Measurements from ENCODE around the gene CCDC198. TPM values are rescaled to one million over a fixed set of nuclear protein-coding genes. Genes with fewer than 3 reads are reported as not detected.

The CCDC198 gene
- total RNA-seq, 1 donor from 2014 or later: not detected

GRCh38 chr14:57512220-57512619 is 18.6 kb upstream of the CCDC198 start:
- ATAC-seq (no peak), DNase-seq (no peak)

GRCh38 chr14:57508756-57509155 is 15.1 kb upstream of the CCDC198 start:
- intact Hi-C loops (cut with DNase I): no loop called here
- TF ChIP-seq CTCF (IDR thresholded peaks at IDR 0.05): no peak
- no peak overlapping the region for H3K27ac ChIP-seq
- H3K4me3 ChIP-seq: no peak overlapping the region
- DNase-seq: no peak
- ATAC-seq: no peak
- no peaks in the 10 kb centered on the region for H3K27me3 ChIP-seq (ENCODE audit: low read depth)
- H3K4me1 ChIP-seq: no peaks in the 10 kb centered on the region
- H3K36me3 ChIP-seq: no peaks in the 10 kb centered on the region
- H3K9me3 ChIP-seq: no peaks in the 10 kb centered on the region

More at GRCh38 chr14:57512220-57512619, 18.6 kb upstream of the CCDC198 start:
- H3K4me3 ChIP-seq: no peak overlapping the region
- TF ChIP-seq CTCF (IDR thresholded peaks at IDR 0.05): no peak
- no peaks in the 10 kb centered on the region for H3K4me1 ChIP-seq
- H3K27ac ChIP-seq: no peak overlapping the region
- H3K27me3 ChIP-seq (ENCODE audit: low read depth): no peaks in the 10 kb centered on the region
- H3K36me3 ChIP-seq: no peaks in the 10 kb centered on the region
- intact Hi-C loops (cut with DNase I): no loop called here
- no peaks in the 10 kb centered on the region for H3K9me3 ChIP-seq

DNA sequence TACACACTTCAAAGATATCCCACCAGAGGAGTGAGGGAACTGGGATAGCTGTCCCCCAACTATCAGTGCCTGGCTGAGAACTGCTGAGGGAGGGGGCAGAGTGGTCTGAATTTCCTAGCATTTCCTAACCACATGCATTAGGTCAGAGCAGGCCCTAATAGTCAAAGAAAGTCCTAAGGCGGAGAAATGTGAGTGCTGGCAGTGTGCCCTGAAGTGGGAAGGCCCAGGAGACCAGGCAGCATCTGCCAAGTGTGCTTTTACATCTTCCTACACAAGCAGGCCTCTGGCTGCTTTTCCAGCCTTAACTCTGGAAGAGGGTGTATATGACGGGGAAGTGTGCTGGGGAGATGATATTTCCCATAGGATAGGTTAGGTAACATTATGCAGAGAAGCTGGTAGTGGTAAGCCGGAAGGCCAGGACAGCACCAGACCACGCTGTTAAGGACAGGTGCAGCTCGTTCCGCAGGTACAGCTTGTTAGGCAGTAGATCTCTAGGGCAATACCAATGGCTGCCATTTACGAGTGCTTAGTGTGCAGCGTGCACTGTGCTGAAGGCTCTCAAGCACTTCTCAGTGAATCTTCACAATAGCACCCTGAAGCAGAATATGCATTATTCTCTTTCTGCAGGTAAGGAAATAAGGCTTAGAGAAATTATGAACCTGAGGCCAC is 9.1 kb upstream of the CCDC198 start:
- DNase-seq: no peak
- H3K36me3 ChIP-seq: no peaks in the 10 kb centered on the region
- no peak for ATAC-seq
- H3K27me3 ChIP-seq (ENCODE audit: low read depth): no peaks in the 10 kb centered on the region
- H3K9me3 ChIP-seq: no peaks in the 10 kb centered on the region
- intact Hi-C loops (cut with DNase I): no loop called here
- no peak overlapping the region for H3K27ac ChIP-seq
- H3K4me3 ChIP-seq: no peak overlapping the region
- TF ChIP-seq CTCF (IDR thresholded peaks at IDR 0.05): no peak
- H3K4me1 ChIP-seq: no peaks in the 10 kb centered on the region

DNA sequence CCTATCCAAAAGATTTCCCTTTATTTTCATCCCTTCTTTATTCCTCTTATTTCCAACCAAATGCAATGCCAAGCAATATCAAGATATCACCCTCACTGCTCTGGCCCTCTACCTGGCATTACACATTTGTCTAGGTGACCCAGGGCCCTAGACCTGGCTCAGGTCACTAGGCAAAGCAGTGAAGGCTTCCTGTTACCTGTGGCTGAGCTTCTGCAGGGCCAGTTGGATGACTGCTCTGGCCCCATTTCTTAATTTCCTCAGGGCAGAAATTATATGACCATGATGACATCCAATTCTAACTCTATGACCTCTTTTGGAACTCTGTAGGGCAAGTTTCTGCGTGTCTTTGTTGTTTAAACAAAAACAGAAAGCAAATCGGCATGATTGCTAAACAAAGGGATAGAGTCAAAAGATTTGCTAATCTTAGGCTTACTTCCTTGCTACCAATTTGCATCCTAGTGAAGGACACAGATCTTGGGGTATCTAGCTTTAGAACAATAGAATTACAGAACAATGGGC is 7.4 kb upstream of the CCDC198 start:
- Histone ChIP-seq H3K4me1 (no peaks in the 10 kb centered on the region), H3K27me3 (ENCODE audit: low read depth) (no peaks in the 10 kb centered on the region), H3K9me3 (no peaks in the 10 kb centered on the region), H3K4me3 (no peak overlapping the region), H3K27ac (no peak overlapping the region), H3K36me3 (no peaks in the 10 kb centered on the region)
- intact Hi-C loops (cut with DNase I): no loop called here
- TF ChIP-seq CTCF (IDR thresholded peaks at IDR 0.05): no peak
- no peak for ATAC-seq
- no peak for DNase-seq

DNA sequence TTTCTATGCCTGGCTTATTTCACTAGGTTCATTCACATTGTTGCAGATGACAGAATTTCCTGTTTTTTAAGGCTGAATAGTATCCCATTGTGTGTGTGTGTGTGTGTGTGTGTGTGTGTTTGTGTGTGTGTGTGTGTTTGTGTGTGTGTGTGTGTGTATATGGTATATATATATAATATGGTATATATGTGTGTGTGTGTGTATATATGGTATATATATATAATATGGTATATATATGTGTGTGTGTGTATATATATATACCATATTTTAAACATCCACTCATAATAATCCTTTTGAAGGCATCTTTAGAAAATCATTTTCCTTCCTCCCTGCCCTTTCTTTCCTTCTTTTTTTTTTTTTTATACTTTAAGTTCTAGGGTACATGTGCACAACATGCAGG is 5.0 kb upstream of the CCDC198 start:
- no peak for TF ChIP-seq CTCF (IDR thresholded peaks at IDR 0.05)
- DNase-seq: no peak
- peak in 1 of 2 donors; percentile 55 for ATAC-seq
- Histone ChIP-seq H3K36me3 (no peaks in the 10 kb centered on the region), H3K27me3 (ENCODE audit: low read depth) (no peaks in the 10 kb centered on the region), H3K9me3 (no peaks in the 10 kb centered on the region), H3K27ac (no peak overlapping the region), H3K4me3 (no peak overlapping the region), H3K4me1 (no peaks in the 10 kb centered on the region)
- intact Hi-C loops (cut with DNase I): no loop called here
